HG03558 (cell line): ENCODE measurements around the gene GNG2.

Source experiments
- ATAC-seq: cut with Tn5 transposase; IDR thresholded peaks from one replicate; pipeline ENCODE4 v1.9.1; 2021; ENCODE audit warnings: moderate number of reproducible peaks; ENCODE audit not compliant: unreplicated experiment; ENCODE audit errors: extremely low read depth

GNG2 gene

DNA sequence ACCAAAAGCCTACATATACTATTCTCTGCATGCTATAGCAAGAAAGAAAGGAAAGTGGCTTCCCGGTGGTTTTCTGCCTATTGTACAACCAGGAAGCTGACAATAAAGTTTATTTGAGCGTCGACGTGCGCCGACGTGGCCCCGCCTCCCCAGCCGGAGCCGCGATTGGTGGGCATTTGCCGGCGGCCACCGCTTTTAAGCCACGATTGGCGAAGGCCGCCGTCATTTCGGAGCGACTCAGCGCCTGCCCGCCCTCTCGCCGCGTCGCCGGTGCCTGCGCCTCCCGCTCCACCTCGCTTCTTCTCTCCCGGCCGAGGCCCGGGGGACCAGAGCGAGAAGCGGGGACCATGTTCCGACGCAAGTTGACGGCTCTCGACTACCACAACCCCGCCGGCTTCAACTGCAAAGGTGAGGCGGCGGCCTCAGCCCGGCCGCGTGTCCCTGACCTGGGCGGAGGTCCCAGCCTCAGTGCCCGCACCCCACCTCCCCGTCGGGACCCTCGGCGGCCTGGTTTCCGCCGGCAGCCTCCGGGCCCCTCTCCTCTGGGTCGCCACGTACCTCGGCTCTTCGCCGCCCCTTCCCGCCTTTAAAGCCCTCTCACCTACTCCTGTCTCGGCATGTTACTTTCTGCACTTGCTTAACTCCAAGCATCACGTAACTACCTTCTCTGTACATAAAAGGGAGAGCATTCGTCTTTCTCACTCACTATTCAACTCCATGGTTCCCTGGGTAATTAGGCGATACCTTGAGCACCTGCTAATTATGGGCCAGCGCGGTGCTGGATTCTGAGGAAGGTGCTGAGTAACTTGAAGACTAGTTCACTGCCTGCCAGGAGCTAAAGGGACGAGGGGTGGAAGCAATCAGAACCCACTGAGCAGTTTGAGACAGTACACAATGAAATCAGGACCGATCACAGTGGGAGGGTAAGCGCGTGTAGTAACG lies 129.2 kb downstream of the GNG2 start, which contains the start of gene RTRAF:
Gene RTRAF (plus strand): TSS at position 254 of the 942 bp plus-strand sequence. CDS start 94 bp downstream, at position 348.
- peak; percentile 79 for ATAC-seq

DNA sequence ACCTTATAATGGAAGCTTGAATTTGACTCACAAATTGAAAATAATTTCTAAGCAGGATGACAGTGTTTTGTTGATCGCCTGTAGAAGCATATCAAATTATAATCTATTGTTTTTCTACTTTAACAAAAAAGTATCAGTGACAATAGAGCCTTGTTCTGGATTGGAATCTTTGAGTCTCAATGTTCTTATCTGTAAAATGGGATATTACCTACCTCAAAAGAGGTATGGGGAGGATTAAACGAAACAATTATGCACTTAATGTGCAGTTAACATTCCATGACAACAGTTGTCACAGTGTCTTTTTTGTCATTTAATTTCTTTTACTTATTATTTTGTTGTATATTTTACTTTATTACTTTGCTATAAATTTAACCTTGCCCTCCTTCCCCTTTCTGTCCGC lies 130.1 kb downstream of the GNG2 start:
- no peak for ATAC-seq

DNA sequence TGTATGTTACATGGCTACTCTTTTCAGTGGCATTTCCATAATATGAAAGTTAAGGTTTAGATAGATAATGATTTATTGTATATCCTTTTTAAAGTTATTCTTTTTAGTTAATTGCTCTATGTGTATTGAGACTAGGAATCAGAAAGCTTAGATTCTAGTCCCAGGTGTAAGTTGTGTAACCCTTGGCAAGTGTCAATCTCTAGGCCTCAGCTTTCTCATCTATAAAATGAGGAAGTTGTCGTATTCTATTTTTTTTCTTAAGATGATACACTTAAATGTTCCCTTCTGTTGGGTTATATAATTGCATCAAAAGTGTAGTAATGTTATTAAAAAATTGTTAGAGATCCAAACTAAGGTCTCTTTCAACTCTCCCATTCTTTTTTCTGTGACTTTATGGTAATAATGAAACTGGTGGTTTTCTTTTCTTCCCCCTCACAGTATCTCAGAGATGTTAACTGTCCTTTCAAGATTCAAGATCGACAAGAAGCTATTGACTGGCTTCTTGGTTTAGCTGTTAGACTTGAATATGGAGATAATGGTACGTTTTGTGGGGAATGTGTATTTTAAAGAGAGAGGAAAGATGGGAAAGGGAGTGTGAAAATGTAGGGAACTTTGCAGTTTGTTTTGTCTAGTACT lies 133.0 kb downstream of the GNG2 start:
- no peak for ATAC-seq

DNA sequence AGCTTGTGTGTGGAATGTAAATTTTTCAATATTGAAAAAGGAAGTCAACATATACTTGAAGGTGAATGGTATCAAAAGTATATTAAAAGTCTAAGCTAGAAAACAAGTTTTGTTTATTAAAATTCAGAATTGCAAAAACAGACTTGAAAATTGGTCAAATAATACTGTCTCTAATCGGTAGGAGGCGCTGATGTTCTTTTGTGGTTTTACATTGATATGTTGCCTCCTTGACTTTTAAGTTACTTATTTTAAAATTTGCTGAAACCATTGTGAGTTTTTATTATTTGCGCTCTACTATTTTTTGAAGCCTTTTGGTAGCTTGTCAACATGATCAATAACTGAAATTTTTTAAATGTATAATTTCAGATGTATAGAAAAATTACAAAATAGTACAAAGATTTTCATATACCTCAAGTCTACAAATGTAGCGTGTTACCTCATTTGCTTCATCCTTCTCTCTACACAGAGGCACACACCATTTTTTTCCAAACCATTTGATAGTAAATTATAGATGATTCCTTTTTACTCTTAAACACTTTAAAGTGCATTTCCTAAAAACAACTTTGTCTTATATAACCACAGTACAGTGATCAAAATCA lies 135.8 kb downstream of the GNG2 start:
- ATAC-seq, result no peak

DNA sequence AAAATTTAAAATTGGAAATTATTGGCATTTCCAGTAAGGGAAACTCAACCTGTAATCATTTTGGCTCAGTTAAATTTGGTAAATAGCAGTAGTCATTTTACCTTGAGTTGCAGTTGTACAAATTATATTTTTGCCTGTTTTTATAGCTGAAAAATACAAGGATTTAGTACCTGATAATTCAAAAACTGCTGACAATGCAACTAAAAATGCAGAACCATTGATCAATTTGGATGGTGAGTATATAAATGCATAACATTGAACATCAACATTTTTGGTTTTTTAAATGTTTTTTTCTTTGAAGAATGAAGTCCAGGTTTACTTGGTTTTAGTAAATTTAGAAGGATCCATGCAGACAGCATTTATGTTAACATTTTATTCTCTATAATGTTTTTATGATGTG lies 137.9 kb downstream of the GNG2 start:
- no peak for ATAC-seq

DNA sequence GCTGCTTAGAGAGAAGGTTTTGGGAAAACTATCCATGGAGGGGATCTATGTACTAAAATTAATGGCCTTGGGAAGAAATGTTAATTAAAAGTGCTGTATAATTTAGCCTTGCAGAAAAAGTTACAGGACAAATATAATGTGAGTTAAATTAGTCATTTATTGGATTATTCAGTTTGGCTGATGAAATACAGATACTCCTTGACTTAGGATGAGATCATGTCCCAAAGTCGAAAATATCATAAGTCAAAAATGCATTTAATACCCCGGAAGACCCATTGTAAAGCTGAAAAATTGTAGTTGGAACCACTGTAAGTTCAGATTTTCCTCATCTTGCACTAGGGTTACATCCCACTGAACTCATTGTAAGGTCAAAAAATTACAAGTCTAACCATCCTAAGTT lies 138.7 kb downstream of the GNG2 start:
- ATAC-seq, result no peak

DNA sequence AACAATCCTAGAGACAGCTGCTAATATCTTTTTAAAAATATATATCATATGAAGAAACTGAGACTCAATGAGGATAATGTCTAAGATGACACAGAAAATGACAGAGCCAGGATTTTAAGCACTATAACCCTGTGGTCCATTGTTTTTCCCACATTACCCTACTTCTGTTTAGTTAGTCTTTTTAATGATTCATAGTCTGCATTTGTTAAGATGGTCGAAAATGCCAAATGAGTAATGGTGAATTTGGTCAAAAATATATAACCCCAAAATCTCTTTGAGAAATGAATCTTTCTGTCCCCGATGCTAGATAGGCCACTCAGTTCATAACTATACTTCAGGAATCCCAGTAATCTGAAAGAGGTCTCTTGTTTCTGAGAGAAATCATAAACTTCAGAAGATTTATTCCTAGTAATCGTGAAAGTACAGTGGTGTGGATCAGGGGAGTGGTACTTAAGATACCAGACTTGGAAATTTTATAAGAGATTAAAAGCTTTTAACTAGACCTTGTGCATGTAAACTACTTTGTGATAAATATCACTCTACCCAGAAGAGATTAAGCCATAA lies 139.7 kb downstream of the GNG2 start:
- ATAC-seq, result no peak

DNA sequence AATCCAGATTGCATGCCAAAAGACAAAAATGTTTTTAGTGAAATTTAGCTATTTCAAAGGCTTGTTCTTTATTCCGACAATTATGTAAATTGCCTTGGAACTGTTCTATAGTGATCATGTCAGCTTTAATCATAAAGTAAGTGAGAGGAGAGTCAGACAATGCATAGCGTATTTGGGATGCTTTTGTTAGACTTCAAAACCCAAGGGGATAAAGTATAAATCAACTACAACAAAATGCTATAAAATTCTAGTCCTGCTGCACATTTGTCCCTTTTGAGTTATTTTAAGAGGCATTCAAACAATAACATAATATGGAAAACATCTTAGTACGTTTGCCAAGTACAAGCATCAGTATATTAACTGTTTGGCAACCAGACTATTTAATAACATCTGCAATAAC lies 140.3 kb downstream of the GNG2 start:
- ATAC-seq, result no peak

DNA sequence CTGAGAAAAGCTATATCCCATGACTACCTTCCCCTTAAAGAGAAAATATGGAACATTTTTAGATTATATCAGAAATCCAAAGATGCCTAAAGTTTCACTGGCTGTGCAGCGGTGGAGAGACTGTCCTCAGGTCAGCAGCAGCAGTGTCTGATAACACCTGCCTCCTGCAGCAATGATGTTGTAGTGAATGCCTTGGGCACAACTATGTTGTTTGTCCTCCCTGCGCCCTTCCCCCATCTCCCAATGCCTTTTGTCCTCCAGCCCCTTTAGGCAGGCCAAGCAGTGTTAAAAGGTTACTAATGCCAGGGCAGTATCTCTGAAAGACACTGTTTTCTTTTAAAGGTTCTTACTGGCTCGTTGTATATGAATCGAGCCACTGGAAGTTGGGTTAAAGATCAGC lies 142.1 kb downstream of the GNG2 start:
- no peak for ATAC-seq

DNA sequence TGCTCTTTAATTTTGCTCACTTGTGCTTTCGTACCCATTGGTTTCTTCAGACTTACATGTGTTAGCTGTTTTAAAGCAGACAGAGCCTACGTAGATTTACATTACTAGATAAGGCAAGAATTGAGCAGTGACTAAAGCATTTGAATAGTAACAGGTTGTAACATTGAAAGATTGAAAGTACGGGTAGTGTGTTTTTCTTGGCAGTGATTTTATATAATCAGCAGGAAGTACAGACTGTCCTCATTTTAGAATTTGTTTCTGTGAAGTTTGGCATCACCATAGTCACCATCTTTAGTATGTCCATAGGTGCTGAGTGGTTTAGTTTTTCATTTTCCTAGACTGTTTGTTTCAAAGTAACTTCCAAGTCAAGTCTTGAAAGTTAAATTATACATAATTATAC lies 142.9 kb downstream of the GNG2 start:
- ATAC-seq, result no peak

DNA sequence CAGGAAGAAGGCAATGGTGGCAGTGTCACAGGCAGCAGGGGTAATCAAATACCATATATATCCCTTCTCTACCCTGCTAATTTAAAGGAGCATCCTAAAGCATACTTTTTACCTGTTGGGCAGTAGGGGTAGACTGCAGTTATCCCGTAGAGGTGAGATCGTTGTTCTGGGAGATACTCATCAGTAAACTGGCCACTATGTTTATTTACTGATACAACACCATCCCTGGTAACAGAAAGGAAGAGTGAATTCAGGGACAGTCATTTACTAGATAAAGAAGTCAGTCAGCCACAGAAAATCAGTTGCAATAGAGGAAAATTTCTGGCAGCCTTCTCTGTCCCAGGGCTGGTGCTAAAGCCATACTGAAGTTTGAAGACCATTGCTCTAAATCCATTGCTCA lies 145.2 kb downstream of the GNG2 start:
- ATAC-seq, result no peak

DNA sequence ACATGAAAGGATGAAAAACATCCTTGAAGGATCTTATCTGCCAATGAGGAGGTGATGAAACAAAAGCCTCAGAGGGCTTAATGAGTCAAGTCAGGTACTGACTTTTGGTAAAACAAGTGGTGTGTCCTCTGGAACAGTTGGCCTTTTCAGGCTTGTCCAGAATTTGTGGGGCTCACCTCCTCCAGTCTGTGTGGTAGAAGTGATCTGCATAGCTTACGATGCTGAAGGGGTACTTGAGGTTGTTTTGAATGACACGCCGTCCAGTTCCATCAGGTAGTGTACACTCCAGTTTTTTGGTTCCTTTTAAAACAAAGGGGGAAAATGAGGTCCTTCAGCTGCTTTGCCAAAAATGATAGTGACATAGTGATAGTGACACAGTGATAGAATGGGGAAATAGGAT lies 145.9 kb downstream of the GNG2 start:
- no peak for ATAC-seq

DNA sequence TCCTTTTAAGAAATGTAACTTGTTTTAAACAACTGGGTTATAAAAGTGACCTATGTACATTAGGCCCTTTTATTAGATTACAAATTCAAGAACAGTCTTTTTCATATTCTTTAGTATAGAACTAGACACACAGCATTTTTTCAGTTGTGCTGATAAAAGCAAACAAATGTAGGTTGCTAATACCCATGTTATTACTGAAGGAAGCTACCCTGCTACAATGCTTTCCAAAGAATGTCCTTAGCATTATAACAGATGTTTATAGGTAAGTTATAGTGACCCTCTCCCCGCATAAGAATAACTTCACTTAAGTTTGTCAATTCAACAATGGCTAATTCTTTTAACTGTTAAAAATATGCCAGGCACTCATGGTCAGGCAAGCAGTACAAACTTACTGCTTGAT lies 146.8 kb downstream of the GNG2 start:
- no peak for ATAC-seq

DNA sequence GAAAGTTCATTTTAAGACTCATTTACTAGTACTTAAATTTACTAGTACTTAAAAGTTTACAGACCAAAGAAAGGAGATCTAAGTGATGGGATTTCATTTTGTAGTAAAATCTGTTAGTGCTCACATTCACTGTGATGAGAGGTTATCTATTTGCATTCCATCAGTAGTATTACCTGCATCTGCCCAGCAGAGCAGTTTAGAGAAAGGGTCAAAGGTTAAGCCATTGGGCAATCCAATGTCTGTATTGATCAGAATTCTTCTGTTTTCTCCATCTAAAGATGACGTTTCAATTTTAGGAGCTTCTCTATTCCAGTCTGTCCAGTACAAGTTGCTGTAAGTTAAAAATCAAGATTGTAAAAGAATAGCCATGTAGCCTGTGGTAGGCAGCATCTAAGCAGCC lies 147.2 kb downstream of the GNG2 start:
- ATAC-seq, result no peak

DNA sequence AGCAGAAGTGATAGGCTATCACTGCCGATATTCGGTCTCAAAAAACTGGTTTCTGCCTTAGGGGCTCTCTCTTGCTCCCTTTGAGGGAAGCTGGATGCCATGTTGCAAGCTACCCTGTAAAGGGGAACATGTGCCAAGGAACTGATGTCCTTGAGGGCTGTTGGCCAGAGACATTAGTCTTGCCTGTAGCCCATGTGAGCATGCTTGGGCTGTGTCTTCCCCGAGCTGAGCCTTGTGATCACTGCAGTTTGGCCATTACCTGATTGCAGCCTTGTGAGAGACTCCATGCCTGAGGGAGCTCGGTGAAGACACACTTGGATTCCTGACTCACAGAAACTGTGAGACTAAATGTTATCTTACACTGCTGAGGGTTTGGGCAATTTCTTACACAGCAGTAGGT lies 147.7 kb downstream of the GNG2 start:
- no peak for ATAC-seq

DNA sequence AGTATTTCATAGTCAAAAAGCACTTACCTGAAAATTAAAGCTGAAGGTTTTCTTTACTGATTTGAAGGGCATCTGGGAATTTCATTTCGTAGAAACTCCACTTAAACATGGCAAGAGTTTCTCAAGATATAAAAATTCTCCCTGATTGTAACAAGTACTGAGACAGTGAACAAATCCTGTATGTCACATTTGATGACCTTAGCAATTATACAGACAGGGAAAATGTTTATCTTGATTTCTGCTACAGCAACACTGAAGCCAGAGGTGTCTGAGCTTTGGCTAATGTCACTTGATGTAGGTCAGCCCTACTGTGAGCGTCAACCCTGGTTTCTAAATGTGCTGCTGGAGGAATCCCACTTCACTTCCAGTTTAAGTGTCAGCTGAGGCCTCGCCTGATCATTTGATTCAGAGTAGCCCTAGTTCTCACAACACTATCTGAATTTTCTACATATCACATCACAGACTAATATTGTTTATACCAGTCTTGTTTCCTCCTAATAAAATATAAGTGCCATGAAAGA lies 149.8 kb downstream of the GNG2 start:
- no peak for ATAC-seq

DNA sequence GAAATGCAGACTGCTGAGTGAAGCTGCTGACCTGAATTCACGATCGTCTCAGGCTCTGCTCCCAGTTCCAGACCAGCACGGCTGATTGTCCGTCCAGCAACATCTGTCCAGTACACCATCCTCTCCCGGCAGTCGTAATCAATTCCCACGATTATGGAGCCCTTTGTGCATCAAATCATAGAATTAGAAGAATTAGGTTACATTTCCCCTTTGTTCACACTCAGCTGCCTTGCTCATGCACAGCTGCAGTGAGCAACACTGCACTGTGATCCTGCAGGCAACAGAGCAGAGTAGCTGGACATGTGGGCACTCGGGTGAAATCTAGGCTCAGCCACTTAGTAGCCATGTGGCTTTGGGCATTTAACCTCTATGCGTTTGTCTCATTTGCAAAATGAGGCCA lies 151.1 kb downstream of the GNG2 start:
- no peak for ATAC-seq

DNA sequence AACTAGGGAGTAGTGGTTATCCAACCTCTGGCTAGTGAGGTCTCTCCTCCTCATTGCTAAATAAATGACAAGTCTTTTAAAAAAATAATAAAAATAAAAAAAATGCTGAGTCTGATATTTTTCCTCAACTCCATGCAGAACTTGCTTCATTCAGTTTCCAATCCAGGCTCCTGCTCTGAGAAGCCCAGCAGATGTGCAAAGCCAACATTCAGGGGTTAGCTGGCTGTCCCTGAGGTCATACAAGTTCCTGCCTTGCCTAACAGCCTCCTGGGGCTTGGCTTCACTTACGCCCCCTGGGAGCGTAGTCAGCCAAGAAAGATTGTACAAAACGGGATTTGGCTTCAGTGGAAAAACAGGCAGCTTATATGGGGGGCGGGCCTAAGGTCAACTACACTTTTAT lies 152.2 kb downstream of the GNG2 start:
- ATAC-seq, result no peak

DNA sequence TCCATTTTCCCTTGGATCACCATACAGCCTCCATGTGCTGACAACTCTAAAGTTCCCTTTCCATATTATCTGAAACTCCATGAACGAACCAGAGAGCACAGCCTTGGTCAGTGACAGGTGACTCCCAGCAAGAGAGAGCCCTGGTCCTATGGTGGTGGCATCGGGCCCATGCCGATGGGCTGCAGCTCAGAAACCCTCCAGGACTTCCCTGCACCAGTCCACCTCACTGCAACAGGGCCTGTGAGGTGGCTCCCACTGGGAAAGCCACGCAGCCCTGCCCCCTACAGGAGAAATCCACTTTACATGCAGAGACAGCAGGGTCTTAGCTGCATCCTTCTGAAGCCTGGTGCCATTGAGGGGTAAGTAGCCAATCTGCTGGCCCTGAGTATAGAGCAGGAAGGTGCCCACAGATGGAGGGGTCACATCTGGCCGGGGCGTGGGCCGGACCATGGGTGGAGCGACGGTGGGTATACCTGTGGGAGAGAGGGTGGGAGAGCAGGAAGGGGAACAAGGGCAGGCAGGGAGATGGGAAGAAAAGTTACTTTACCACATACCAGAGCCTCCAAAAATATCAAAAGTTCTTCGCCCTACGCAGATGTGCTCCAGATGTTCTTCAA lies 153.7 kb downstream of the GNG2 start:
- no peak for ATAC-seq

DNA sequence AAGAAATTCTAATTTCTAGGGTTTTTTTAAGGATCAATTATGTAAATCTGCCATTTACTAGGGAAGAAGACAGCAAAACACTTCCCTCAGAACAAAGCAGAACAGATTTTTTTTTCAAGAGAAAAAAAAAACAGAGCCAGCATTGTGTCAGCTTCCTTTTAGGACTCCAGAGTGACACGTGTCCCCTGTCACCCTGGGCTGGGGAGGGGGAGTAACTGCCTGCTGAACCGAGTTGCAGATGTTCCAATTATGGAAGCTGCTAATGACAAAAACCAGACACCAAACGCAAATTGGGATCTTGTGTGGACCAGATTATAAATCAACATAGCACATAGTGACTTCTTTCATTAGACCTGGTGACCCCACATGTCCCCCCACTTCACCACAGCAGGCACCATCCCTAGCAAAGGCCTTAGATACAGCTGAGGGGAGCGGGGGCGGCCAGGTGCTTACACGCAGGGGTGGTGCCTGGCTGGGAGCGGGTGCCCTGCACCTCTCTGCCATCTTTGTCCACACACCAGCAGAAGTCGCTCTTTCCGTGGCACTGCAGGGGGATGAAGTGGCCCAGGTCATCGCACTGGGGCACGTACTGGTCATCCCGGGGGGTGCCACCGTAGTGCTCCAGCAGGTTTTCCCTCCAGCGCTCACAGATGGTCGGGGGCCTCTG lies 154.3 kb downstream of the GNG2 start:
- no peak for ATAC-seq
